Thyroid gland (tissue), 4 donors: ENCODE data around the gene KRT33A.
"Not testable (repeated sequence)": the region's sequence is repeated elsewhere in the genome, so short reads cannot be mapped to it uniquely, and the experiment has no call there.

ENCODE experiments used
- CTCF ChIP-seq, 6 experiments: fragments of 200-600 bp in 3 of 6; fragments of 450-650 bp in 3 of 6; sonication (generic) in 3 of 6; IDR thresholded peaks; one replicate each; pipeline ENCODE4 v1.5.1; 2016 to 2019; ENCODE audit warnings: antibody characterized with exemption in 6 of 6, mild to moderate bottlenecking in 2 of 6, inconsistent platforms in 1 of 6, moderate library complexity in 1 of 6
- POLR2A ChIP-seq, 2 donors: fragments of 450-650 bp; IDR thresholded peaks; one replicate each; pipeline ENCODE4 v1.6.1; 2017; ENCODE audit warnings: antibody characterized with exemption in 2 of 2, mild to moderate bottlenecking in 2 of 2, moderate library complexity in 1 of 2

GRCh38 chr17:41346421-41346820 is 4.2 kb downstream of the KRT33A start:
- TF ChIP-seq CTCF, POLR2A (IDR thresholded peaks at IDR 0.05): not testable (repeated sequence)
